RKO (cell line): ENCODE data around the gene ASCL5.
A peak's percentile ranks its signal among the peaks of the same experiment; 100 is the strongest.

Experiments used
- DNase-seq: peaks from one replicate; pipeline ENCODE4 v3.0.0-alpha.2; 2016; ENCODE audit warnings: low spot score

Gene ASCL5

GRCh38 chr1:201136355-201137023 lies 9.5 kb upstream of the ASCL5 start:
- DNase-seq = no peak

DNA sequence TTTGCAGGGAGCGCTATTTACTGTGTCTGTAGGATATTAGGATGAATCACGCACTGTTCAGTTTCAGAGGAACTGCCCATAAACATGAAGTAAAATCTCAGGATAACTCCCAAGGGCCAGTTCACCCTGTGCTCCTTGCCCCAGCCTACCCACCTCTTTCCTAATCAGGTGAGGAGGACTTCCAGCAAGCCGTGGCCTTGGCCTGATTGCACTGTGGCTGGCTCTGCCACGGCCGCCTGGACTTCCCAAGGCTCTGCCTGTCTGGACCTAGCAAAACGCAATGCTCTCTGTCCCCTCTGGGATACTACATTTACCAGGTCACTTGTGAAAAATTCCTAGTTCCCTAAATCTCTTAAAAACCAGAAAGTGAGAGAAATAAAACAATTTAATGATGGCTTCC lies 7.4 kb upstream of the ASCL5 start:
- DNase-seq = no peak

GRCh38 chr1:201131398-201131797 lies 4.4 kb upstream of the ASCL5 start:
- DNase-seq = no peak

GRCh38 chr1:201128962-201129361 lies 2.0 kb upstream of the ASCL5 start:
- no peak for DNase-seq

DNA sequence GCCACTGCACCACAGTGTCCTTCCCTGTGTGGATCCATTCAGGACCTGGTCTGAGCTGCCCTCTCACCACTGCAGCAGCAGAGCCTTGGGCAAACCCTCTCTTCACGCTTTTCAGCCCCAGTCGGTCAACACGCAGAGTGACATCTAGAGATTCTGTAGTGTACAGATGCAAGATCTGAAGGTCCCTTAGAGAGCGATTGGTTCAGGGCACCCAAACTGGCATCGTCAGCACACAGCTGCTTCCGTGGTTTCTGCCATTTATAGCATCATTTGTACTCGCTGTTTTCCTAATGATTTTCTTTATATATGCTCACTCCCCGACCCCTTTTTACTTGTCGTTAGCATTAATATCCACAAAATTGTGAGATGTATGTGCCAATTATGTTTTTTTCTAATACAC lies 1.5 kb upstream of the ASCL5 start:
- DNase-seq = no peak

GRCh38 chr1:201127755-201128455 lies 921 bp upstream of the ASCL5 start:
- DNase-seq = peak; percentile 25

- no peak for DNase-seq
Observed at GRCh38 chr1:201126463-201126831, 537 bp downstream of the ASCL5 start.

DNA sequence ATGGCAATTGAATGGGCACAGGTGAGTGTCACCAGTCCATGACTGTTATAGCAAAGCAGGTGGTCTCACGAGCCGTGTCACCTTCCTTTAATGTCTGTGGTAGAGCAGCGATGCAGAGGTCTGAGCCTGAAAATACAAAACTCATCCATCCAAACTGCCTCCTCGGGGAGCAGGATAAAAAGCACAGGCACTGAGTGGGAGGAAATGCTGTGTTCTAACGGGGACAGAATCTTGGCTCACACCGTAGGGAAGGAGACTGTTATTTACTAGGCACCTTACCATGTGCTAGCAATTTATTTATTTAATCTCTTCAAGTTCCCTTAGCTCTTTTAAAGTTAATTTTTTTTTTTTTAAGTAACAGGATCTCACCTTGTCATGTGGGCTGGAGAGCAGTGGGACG lies 1.2 kb downstream of the ASCL5 start:
- DNase-seq = no peak

DNA sequence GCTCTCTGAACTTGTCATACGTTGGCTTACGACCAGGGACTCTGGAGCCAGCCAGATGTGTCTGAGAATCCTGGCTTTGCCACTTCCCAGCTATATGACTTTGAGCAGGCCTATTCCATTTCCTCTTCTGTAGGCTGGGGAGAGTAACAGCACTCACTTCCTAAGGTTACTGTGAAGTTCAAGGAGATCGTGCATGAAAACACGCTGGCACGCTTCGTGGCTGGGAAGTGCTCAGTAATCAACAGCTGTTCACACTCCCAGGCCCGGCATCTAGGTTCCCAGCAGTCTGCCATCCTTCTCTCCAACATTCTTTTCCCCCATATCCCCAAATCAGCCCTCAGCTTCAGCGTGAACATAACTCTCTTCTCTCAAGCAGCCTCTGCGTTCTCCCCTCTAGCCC lies 2.0 kb downstream of the ASCL5 start:
- DNase-seq = no peak

GRCh38 chr1:201123866-201124265 lies 3.1 kb downstream of the ASCL5 start:
- no peak for DNase-seq

GRCh38 chr1:201122321-201122957 lies 4.5 kb downstream of the ASCL5 start:
- DNase-seq = no peak

DNA sequence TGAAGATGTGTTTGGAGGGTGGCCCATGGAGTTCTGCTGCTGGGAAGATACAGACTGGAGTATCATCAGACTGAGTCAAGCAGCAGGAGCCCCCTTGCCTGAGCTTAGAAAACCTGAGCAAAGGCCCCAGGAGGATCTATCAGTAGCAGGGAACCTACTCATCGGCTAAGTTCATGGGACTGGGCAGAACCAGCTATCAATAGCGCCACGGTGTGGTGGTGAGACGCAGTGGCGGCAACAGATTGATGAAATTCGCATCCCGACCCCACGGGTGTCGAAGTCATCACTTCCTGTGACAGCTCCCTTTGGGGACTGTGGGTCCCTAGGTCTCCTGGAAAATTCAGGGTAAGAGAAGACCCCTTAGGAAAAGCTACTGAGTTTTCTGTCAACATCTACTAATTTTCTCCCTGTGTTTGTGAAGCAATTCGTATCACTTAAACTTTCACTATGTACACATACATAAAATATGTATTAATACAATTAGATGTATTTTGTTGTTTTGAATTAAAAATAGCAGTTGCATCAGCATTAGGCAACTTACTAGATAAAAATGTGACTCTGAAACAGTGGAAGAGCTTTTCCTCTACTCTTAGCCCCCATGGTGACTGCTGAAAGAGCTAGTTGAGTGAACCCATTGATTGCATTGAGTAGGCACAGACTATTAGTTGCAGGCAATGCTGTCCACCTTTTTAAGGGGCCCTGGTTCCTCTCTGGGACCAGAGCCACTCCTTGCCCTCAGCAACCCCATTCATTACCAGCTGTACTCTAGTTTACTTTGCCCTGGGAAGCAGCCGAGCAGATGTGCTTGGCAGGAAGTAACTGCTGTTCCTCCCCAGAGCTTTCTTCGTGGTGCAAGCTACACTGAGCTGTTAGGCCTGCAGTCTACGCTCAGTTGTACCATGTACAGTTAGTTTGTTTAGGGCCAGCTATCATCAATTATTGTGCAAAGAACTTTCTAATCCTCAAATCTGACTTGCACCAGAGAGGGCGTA lies 7.5 kb downstream of the ASCL5 start:
- peak; percentile 60 for DNase-seq

GRCh38 chr1:201116091-201116490 lies 10.9 kb downstream of the ASCL5 start:
- DNase-seq = no peak

- DNase-seq = no peak
Observed at GRCh38 chr1:201115390-201115937, 11.5 kb downstream of the ASCL5 start.

DNA sequence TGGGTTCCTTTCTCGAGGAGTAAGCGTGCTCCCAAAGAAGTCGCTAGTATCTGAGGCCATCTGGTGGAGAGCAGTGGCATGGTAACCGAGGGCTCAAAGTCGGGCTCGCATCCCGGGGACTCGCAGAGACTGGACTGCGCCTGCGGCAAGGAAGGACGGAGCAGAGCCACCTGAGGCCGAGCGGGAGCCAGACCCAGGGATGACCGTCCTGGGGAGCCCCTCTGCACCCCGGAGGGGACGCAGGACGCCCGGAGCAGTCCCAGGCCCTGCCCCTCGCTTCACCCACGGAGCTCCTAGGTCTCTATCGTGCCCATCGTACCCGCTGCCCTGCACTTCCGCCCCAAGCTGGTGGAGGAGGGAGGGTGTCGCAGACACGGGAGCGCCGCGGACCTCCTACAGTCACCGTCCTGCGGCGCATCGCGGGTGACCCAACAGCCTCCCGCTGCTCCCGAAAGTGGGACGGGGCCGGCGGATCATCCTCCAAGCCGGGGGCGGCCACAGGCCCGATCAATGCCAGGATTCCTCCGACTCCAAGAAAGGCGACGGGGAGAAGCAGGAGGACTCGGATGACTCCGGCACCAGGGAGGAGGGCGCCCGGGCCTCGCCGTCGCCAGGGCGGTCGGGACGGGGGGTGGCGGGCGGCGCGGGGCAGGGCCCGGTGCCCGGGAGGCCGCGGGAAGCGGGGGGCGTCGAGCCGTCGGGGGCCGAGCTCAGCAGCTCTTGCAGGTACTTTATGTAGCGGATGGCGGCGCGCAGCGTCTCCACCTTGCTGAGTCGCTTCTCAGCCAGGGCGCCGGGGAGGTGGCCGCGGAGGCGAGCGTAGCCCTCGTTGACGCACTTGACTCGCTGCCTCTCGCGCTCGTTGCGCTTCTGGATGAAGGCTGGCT lies 12.5 kb downstream of the ASCL5 start:
- DNase-seq = peak; percentile 94

DNA sequence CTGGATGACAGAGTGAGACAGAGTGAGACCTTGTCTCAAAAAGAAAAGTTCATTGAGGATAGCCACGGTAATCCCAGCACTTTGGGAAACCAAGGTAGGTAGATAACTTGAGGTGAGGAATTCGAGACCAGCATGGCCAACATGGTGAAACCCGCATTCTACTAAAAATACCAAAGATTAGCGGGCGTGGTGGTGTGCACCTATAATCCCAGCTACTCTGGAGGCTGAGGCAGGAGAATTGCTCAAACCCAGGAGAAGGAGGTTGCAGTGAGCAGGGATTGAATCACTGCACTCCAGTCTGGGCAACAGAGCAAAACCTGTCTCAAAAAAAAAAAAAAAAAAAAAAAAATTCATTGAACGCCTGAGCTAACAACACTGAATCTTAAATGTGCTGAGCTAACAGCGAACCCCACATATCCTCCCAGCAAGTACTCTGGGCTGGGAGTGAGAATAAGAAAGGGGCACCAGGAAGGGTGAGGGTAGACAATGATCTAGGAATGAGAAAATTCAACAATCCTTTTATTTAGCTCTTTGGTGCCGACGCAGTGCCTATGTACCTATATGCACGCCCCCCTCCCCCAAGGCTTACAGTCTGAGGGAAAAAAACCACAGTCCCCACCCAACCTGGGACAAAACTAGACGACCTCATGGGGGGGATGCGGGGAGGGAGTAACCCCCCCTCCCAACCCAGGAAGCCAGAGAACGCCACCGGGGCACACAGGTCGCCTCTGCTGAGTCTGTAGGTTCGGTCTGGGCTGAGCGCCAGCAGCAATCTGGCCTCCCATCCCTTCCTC lies 13.3 kb downstream of the ASCL5 start:
- DNase-seq = no peak

DNA sequence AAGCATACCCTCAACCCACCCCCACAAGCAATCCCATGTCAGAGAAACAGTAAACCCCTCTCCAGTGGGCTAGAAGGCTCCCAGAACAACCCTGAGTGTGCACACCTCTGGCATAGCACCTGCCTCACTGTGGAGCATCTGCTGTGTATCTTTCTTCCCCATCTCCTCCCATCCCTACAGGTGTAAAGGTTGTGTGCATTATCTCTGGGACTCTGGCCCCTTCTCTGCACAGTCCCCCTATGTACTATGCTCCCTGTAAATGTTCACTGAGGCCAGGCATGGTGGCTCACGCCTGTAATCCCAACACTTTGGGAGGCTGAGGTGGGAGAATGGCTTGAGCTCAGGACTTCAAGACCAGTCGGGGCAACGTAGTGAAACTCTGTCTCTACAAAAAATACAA lies 14.1 kb downstream of the ASCL5 start:
- DNase-seq = no peak

GRCh38 chr1:201112173-201112731 lies 14.7 kb downstream of the ASCL5 start, which contains the start of gene CACNA1S:
Gene CACNA1S (minus strand): TSS chr1:201112426. CDS start chr1:201112339, 87 bp downstream.
- no peak for DNase-seq

GRCh38 chr1:201111672-201112071 lies 15.3 kb downstream of the ASCL5 start:
- DNase-seq = no peak

DNA sequence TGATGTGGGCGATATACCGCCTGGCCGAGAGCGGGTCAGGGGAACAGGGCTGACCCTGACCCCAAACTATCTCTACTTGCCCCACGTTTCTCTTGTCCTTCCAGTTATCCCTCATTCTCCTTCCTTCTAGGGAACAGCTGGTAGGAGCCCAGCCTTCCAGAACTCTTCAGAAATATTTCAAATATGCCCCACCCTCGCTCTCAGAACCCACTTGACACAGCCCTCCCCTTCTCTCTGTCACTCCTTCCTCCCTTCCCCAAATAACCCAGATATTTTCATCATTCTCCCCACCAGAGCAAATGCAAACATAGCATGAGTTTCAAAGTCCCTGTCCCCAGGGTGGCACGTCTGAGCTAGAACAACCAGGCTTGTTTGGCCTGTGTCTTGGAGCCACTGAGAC lies 15.8 kb downstream of the ASCL5 start:
- no peak for DNase-seq
